Heart right ventricle (tissue), 16 donors: ENCODE results near the gene TPSAB1. TPM values are rescaled to one million over a fixed set of nuclear protein-coding genes. Genes with fewer than 3 reads are reported as not detected.

Experiments used
- ATAC-seq, 8 donors: fragments of 200-7000 bp; cut with Tn5 transposase; one replicate each; pipeline ENCODE4 v1.9.1; 2020; ENCODE audit warnings: mild to moderate bottlenecking in 8 of 8, moderate library complexity in 8 of 8, moderate number of reproducible peaks in 1 of 8
- DNase-seq, 2 donors: peaks; one replicate each; pipeline ENCODE4 v3.0.0-alpha.2; 2020
- H3K27ac ChIP-seq, 10 donors: fragments of 200-600 bp; sonication (generic) in 2 of 10; one replicate each; pipeline versions ENCODE4 v1.5.0 to v1.8.0; 2020 to 2022; ENCODE audit warnings: mild to moderate bottlenecking in 3 of 10
- H3K27me3 ChIP-seq, 7 donors: fragments of 200-600 bp; one replicate each; pipeline ENCODE4 v1.8.0; 2021 to 2022; ENCODE audit warnings: mild to moderate bottlenecking in 2 of 7
- H3K36me3 ChIP-seq, 9 donors: fragments of 200-600 bp; sonication (generic) in 1 of 9; one replicate each; pipeline versions ENCODE4 v1.5.0 to v1.8.0; 2020 to 2022; ENCODE audit warnings: mild to moderate bottlenecking in 2 of 9
- H3K4me1 ChIP-seq, 9 donors: fragments of 200-600 bp; sonication (generic) in 1 of 9; one replicate each; pipeline versions ENCODE4 v1.5.0 to v1.8.0; 2020 to 2022; ENCODE audit warnings: mild to moderate bottlenecking in 4 of 9
- H3K4me3 ChIP-seq, 10 donors: fragments of 200-600 bp; sonication (generic) in 2 of 10; one replicate each; pipeline versions ENCODE4 v1.5.0 to v1.8.0; 2020 to 2022; ENCODE audit warnings: mild to moderate bottlenecking in 7 of 10, moderate library complexity in 2 of 10
- H3K9me3 ChIP-seq, 11 donors: fragments of 200-600 bp in 10 of 11; sonication (generic) in 2 of 11; one replicate each; pipeline versions ENCODE4 v1.5.0 to v1.8.0; 2013 to 2022; ENCODE audit warnings: mild to moderate bottlenecking in 2 of 11, control low read depth in 1 of 11, moderate library complexity in 1 of 11
- CTCF ChIP-seq, 9 donors: fragments of 200-600 bp; sonication (generic) in 2 of 9; IDR thresholded peaks; one replicate each; pipeline versions ENCODE4 v1.5.0 to v1.8.0; 2021 to 2022; ENCODE audit warnings: antibody characterized with exemption in 9 of 9, mild to moderate bottlenecking in 5 of 9, moderate library complexity in 1 of 9
- WGBS, 2 donors: extraction: QIAGEN DNeasy Blood & Tissue Kit; methylation state at CpG; one replicate each; pipeline ENCODE4 v1.1.7; 2013; ENCODE audit warnings: inconsistent platforms in 1 of 2; 5-methylcytosine and 5-hydroxymethylcytosine counted together
- intact Hi-C, 10 donors: fragments of 100-400 bp; cut with DNase I; formaldehyde crosslinking; loops; one replicate each; pipeline versions ENCODE4 v1.11.1 to v1.14.2; 2022
- polyA plus RNA-seq, 2 donors: library from polyadenylated mRNA; stranded (reverse); fragments of 200-250 nt; gene quantifications; one replicate each; pipeline ENCODE4 v1.2.3, GENCODE V29; 2013
- total RNA-seq, 10 donors: library from RNA; stranded (reverse); fragmentation: NEBNext Ultra II Directional in 3 of 10; extraction: Animal tissue kit (Norgen Biotek cat#: 25700) in 3 of 10; gene quantifications; one replicate each; pipeline versions ENCODE4 v1.2.1 to v1.2.4, GENCODE V29; 2021 to 2023
- donor health status: Arrhythmogenic right ventricular cardiomyopathy.
- donor health status: ischemic (EF 13 %, LVEDD 7.1; RV severe dilation, severe dysfunction).
- donor health status: healthy with polysubstance abuse.
- donor health status: DM: no; HTN: yes; CAD: no.
- donor health status: DM: no; HTN: no; CAD: no.
- donor health status: ischemic (EF 25% LVEDD 6.9; RV normal size, moderate dysfunction).
- donor health status: ischemic (EF 25% LVEDD 5.7; RV mildly dilated, moderate dysfunction).
- donor health status: healthy.
- donor health status: DM: yes; HTN: yes; CAD: no.
- donor health status: Ischemic cardiomyopathy.
- donor health status: ischemic (EF 35%, LVEDD 5.7; RV mildly dilated, moderate dysfunction).
- donor health status: nonischemic (EF 11% LVEDD 7.7; RV severe dilation, severe dysfunction).
- donor health status: DM: yes; HTN: yes; CAD: no.
- donor health status: PGD.
- donor health status: ischemic (EF 29% LVEDD 5.4; RV normal size, mild dysfunction).
- donor health status: nonischemic (EF 23%, LVEDD 6.1; RV moderate dilation, normal function).

The TPSAB1 gene
- total and polyA plus RNA-seq, 12 donors = 0.53 to 11.4 (median 2.2) TPM

- ATAC-seq (no peak), DNase-seq (no peak)
- no peak overlapping the region for H3K27ac ChIP-seq
- no peak overlapping the region for H3K4me3 ChIP-seq
- H3K4me1 ChIP-seq = no peaks in the 10 kb centered on the region
- peaks cover 0 to 6% (median 0%) of the 10 kb centered on the region in 7 donors for H3K27me3 ChIP-seq
- no peak for TF ChIP-seq CTCF (IDR thresholded peaks at IDR 0.05)
- WGBS, 2 donors = 87 to 92% methylated on average over 22 to 23 of the region's 23 CpGs
- H3K9me3 ChIP-seq = no peaks in the 10 kb centered on the region
- intact Hi-C loops = no loop called here
- no peaks in the 10 kb centered on the region for H3K36me3 ChIP-seq
These were observed 30.0 kb upstream of the TPSAB1 start for GRCh38 chr16:1210461-1210860.

GRCh38 chr16:1211451-1212268 lies 28.8 kb upstream of the TPSAB1 start:
- no peak for DNase-seq
- intact Hi-C loops = no loop called here
- H3K36me3 ChIP-seq = no peaks in the 10 kb centered on the region

GRCh38 chr16:1212616-1213194 lies 27.8 kb upstream of the TPSAB1 start:
- ATAC-seq (no peak), DNase-seq (no peak)
- Histone ChIP-seq H3K4me3 (no peak overlapping the region), H3K27me3 (peaks cover 0 to 3% (median 0%) of the 10 kb centered on the region in 7 donors), H3K36me3 (no peaks in the 10 kb centered on the region), H3K27ac (no peak overlapping the region), H3K9me3 (no peaks in the 10 kb centered on the region), H3K4me1 (no peaks in the 10 kb centered on the region)
- no peak for TF ChIP-seq CTCF (IDR thresholded peaks at IDR 0.05)
- 91 to 94% methylated on average over 36 to 40 of the region's 40 CpGs for WGBS, 2 donors
- intact Hi-C loops = no loop called here

More at GRCh38 chr16:1211451-1212268, 28.8 kb upstream of the TPSAB1 start:
- WGBS, 2 donors = 93% methylated on average over 65 of the region's 65 CpGs
- Histone ChIP-seq H3K4me1 (no peaks in the 10 kb centered on the region), H3K27ac (no peak overlapping the region), H3K9me3 (no peaks in the 10 kb centered on the region), H3K4me3 (no peak overlapping the region), H3K27me3 (peaks cover 0 to 6% (median 0%) of the 10 kb centered on the region in 7 donors)
- ATAC-seq = no peak
- TF ChIP-seq CTCF (IDR thresholded peaks at IDR 0.05) = no peak

GRCh38 chr16:1213231-1213630 lies 27.3 kb upstream of the TPSAB1 start:
- Histone ChIP-seq H3K4me1 (no peaks in the 10 kb centered on the region), H3K9me3 (no peaks in the 10 kb centered on the region), H3K36me3 (no peaks in the 10 kb centered on the region), H3K27me3 (no peaks in the 10 kb centered on the region), H3K4me3 (no peak overlapping the region), H3K27ac (no peak overlapping the region)
- no peak for DNase-seq
- WGBS, 2 donors = 78 to 85% methylated on average over 8 of the region's 8 CpGs
- intact Hi-C loops = no loop called here
- ATAC-seq = no peak
- TF ChIP-seq CTCF (IDR thresholded peaks at IDR 0.05) = no peak
